B cell (primary cell): ENCODE results near the gene RCBTB1. TPM values are rescaled to one million over a fixed set of nuclear protein-coding genes. Genes with fewer than 3 reads are reported as not detected.

Source experiments
- ATAC-seq: fragments of 200-7000 bp; cut with Tn5 transposase; one replicate; pipeline ENCODE4 v1.10.0; 2021; ENCODE audit warnings: low read depth, mild to moderate bottlenecking, moderate number of reproducible peaks, moderate library complexity
- CTCF ChIA-PET: fragments of 350-600 bp; sonication (Branson Sonifier 250); formaldehyde crosslinking; loops from one replicate; lab custom pipeline; 2021; ENCODE audit warnings: antibody characterized with exemption, inconsistent platforms; lab: Charles Lee
- POLR2A ChIA-PET: fragments of 350-600 bp; sonication (Branson Sonifier 250); formaldehyde crosslinking; loops from one replicate; lab custom pipeline; 2021; ENCODE audit warnings: antibody characterized with exemption; lab: Charles Lee
- DNase-seq: peaks from one replicate; pipeline ENCODE4 v3.0.0; 2013
- H2AFZ ChIP-seq: 2 replicates; pipeline ENCODE4 v1.6.1; 2012; ENCODE audit warnings: mild to moderate bottlenecking, low read depth, low read length; ENCODE audit not compliant: insufficient read depth, poor library complexity, severe bottlenecking
- H3K27ac ChIP-seq, 2 donors: 1 replicate in 1 of 2; 2 replicates in 1 of 2; pipeline ENCODE4 v1.5.1; 2012 to 2013; ENCODE audit warnings: low read length in 2 of 2, mild to moderate bottlenecking in 2 of 2, moderate library complexity in 1 of 2
- H3K27me3 ChIP-seq, 4 experiments: fragments of 200-600 bp in 1 of 4; sonication (generic) in 1 of 4; replicated peaks in 1 of 4; 1 replicate in 2 of 4; 2 replicates in 2 of 4; pipeline versions ENCODE4 v1.6.1 to v1.7.0; 2013 to 2016; ENCODE audit warnings: low read length in 3 of 4, mild to moderate bottlenecking in 2 of 4, mixed read lengths in 1 of 4, moderate library complexity in 1 of 4; ENCODE audit not compliant: insufficient read depth in 4 of 4, control insufficient read depth in 3 of 4; ENCODE audit errors: control extremely low read depth in 1 of 4
- H3K36me3 ChIP-seq, 2 experiments: replicated peaks in 1 of 2; 1 replicate in 1 of 2; 2 replicates in 1 of 2; pipeline versions ENCODE4 v1.6.1 to v1.7.1; 2013; ENCODE audit warnings: low read length in 1 of 2; ENCODE audit not compliant: insufficient read depth in 2 of 2, control insufficient read depth in 1 of 2; ENCODE audit errors: control extremely low read depth in 1 of 2, extremely low read depth in 1 of 2
- H3K4me1 ChIP-seq, 2 donors: fragments of 200-600 bp in 1 of 2; sonication (generic) in 1 of 2; 1 replicate in 1 of 2; 2 replicates in 1 of 2; pipeline versions ENCODE4 v1.5.1 to v1.6.1; 2013 to 2017; ENCODE audit warnings: low read length in 2 of 2; ENCODE audit not compliant: control insufficient read depth in 2 of 2, insufficient read depth in 2 of 2
- H3K4me2 ChIP-seq: replicated peaks from 2 replicates; pipeline ENCODE3; 2012; ENCODE audit warnings: mild to moderate bottlenecking, low read depth, low read length; ENCODE audit not compliant: poor library complexity, severe bottlenecking
- H3K4me3 ChIP-seq, 5 experiments: fragments of 200-600 bp in 1 of 5; sonication (generic) in 1 of 5; 1 replicate in 3 of 5; 2 replicates in 2 of 5; pipeline versions ENCODE4 v1.5.1 to v1.7.0; 2011 to 2016; ENCODE audit warnings: low read length in 4 of 5, mild to moderate bottlenecking in 4 of 5, low read depth in 2 of 5, control low read depth in 1 of 5, moderate library complexity in 1 of 5; ENCODE audit not compliant: insufficient read depth in 1 of 5; ENCODE audit errors: control extremely low read depth in 1 of 5, extremely low read depth in 1 of 5
- H3K79me2 ChIP-seq: fragments of 200-600 bp; sonication (generic); one replicate; pipeline ENCODE4 v1.6.0; 2016; ENCODE audit warnings: low read length; ENCODE audit not compliant: control insufficient read depth, insufficient read depth
- H3K9ac ChIP-seq: fragments of 200-600 bp; sonication (generic); 2 replicates; pipeline ENCODE4 v1.6.1; 2017; ENCODE audit warnings: mild to moderate bottlenecking, low read length, moderate library complexity
- H3K9me3 ChIP-seq, 3 donors: one replicate each; pipeline versions ENCODE4 v1.6.1 to v1.7.1; 2013; ENCODE audit warnings: low read length in 2 of 3; ENCODE audit not compliant: control insufficient read depth in 2 of 3, insufficient read depth in 1 of 3; ENCODE audit errors: control extremely low read depth in 1 of 3
- H4K20me1 ChIP-seq: 2 replicates; pipeline ENCODE4 v1.6.0; 2012; ENCODE audit warnings: mild to moderate bottlenecking, low read length; ENCODE audit not compliant: insufficient read depth, control insufficient read depth, poor library complexity, severe bottlenecking
- H3K27ac Mint-ChIP-seq: one replicate; pipeline ENCODE4 v1.8.0; 2021; ENCODE audit warnings: mixed read lengths
- H3K27me3 Mint-ChIP-seq: one replicate; pipeline ENCODE4 v1.8.0; 2021; ENCODE audit warnings: mixed read lengths
- H3K4me1 Mint-ChIP-seq: one replicate; pipeline ENCODE4 v1.8.0; 2021; ENCODE audit warnings: mixed read lengths
- H3K4me3 Mint-ChIP-seq: one replicate; pipeline ENCODE4 v1.8.0; 2021; ENCODE audit warnings: mixed read lengths
- H3K9me3 Mint-ChIP-seq: one replicate; pipeline ENCODE4 v1.8.0; 2022; ENCODE audit warnings: mixed read lengths; ENCODE audit not compliant: insufficient read depth
- EZH2 ChIP-seq: IDR thresholded peaks from 2 replicates; pipeline ENCODE4 v1.6.1; 2012; ENCODE audit warnings: borderline replicate concordance, low read depth, mild to moderate bottlenecking, moderate library complexity, low read length; ENCODE audit not compliant: insufficient read depth, poor library complexity, severe bottlenecking
- WGBS: methylation state at CpG from one replicate; pipeline ENCODE4 v1.1.5; 2013; ENCODE audit warnings: missing lambda C conversion rate; ENCODE audit not compliant: insufficient coverage; 5-methylcytosine and 5-hydroxymethylcytosine counted together
- intact Hi-C: fragments of 100-400 bp; cut with micrococcal nuclease; formaldehyde crosslinking; loops from one replicate; pipeline ENCODE4 v1.10.0; 2022
- polyA plus RNA-seq: library from polyadenylated mRNA; depleted of rRNA; stranded (reverse); fragments of >200 nt; gene quantifications from 2 replicates; pipeline ENCODE4 v1.2.3, GENCODE V29; 2012
- total RNA-seq, 2 donors: library from RNA; stranded (reverse); fragments of 120-200 nt in 1 of 2; gene quantifications; 1 replicate in 1 of 2; 2 replicates in 1 of 2; pipeline versions ENCODE4 v1.2.3 to v1.2.4, GENCODE V29; 2013 to 2022
- TF ChIP-seq, protein P1 (sequence below): fragments of 200-600 bp; IDR thresholded peaks from one replicate; pipeline ENCODE4 v1.8.0; 2022; ENCODE audit warnings: antibody characterized with exemption, mild to moderate bottlenecking

The RCBTB1 gene
- total and polyA plus RNA-seq, 2 donors (not counting 1 experiment from before 2014, with no cell fraction given): 10.7 to 35.2 TPM

DNA sequence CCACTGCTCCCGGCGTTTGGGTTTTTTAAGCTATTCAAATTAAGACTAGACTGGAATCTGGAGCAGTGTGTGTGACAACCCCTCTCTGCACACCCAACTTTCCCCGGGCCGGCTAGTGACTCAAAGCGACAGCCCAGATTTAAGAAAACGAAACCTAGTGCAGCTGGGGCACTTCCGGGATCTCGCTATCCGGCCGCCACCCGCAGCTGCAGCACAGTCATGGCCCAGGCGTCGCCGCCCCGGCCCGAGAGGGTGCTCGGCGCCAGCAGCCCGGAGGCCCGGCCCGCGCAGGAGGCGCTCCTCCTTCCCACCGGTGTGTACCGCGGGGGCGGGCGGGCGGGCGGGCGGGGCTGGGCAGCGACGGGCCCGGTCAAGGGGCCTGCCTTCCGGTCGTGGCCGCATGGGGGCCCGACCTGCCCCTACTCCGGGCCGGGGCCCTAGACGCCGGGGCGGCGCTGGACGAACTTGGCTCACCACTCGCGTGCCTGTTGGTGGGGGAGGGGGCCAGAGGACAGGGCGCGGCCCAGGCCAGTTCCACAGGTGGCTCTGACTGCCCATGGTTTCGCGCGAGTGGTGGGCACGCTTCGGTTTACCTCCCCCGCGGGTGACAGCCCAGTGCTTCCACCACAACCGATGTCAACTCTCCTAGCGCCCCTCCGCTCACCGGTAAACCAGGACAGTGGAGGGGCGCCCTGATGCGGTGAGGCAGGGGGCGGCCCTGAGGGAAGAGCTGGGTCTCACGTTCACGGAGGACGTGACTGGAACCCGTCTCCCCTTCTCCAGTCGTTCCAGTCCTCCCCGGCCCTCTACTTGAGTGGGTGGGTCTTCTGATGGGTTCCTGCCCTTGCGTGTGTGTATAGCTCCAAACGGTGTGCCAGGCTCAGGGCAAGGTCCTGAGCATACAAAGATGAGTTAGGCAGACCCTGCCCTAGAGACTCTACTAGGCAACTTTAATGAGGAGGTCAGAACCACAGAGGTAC lies 89.3 kb downstream of the RCBTB1 start, which contains the start of gene PHF11:
Gene PHF11, plus strand, starts transcription at position 171 of the 980 bp plus-strand sequence. Its CDS starts 49 bp downstream, at position 220.
- Histone ChIP-seq H3K27ac (peak within 1 kb of the TSS; percentile 89 to 95), H4K20me1 (no peaks in the 10 kb centered on the region), H3K4me1 (peaks cover 6 to 20% of the 10 kb centered on the region in 2 donors), H2AFZ (peak within 1 kb of the TSS; percentile 82), H3K4me2 (peak within 1 kb of the TSS; percentile 87), H3K36me3 (peaks cover 0 to 16% of the 10 kb centered on the region in 2 experiments), H3K4me3 (peak within 1 kb of the TSS; percentile 67 to 90 (median 77)), H3K27me3 (no peaks in the 10 kb centered on the region), H3K9me3 (no peaks in the 10 kb centered on the region), H3K9ac (peak within 1 kb of the TSS; percentile 94), H3K79me2 (peaks cover 20% of the 10 kb centered on the region)
- TF ChIP-seq EZH2: no peak
- TF ChIP-seq, protein P1, sequence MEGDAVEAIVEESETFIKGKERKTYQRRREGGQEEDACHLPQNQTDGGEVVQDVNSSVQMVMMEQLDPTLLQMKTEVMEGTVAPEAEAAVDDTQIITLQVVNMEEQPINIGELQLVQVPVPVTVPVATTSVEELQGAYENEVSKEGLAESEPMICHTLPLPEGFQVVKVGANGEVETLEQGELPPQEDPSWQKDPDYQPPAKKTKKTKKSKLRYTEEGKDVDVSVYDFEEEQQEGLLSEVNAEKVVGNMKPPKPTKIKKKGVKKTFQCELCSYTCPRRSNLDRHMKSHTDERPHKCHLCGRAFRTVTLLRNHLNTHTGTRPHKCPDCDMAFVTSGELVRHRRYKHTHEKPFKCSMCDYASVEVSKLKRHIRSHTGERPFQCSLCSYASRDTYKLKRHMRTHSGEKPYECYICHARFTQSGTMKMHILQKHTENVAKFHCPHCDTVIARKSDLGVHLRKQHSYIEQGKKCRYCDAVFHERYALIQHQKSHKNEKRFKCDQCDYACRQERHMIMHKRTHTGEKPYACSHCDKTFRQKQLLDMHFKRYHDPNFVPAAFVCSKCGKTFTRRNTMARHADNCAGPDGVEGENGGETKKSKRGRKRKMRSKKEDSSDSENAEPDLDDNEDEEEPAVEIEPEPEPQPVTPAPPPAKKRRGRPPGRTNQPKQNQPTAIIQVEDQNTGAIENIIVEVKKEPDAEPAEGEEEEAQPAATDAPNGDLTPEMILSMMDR: no peak
- ChIA-PET CTCF (interaction anchor here (0.6 to 1.7 kb wide), 6 partner anchors 11 to 133 kb away, joined by 3 to 8 read pairs (median 3); no protein-coding TSS in a partner anchor), POLR2A (interaction anchor here (0.7 to 2.2 kb wide), 10 partner anchors 11 to 123 kb away, joined by 3 to 42 read pairs (median 5); partner anchors contain the start of genes CAB39L, RCBTB1 and SETDB2)
- Mint-ChIP-seq H3K27ac (peak within 1 kb of the TSS; percentile 99), H3K27me3 (no peaks in the 10 kb centered on the region), H3K4me3 (peak within 1 kb of the TSS; percentile 95), H3K4me1 (peaks cover 40% of the 10 kb centered on the region), H3K9me3 (no peaks in the 10 kb centered on the region)
- ATAC-seq: peak; percentile 80
- under 1% methylated on average over 57 of the region's 71 CpGs for WGBS
- DNase-seq: peak; percentile 92
- intact Hi-C loops: loop anchor here (1.0 to 10.0 kb wide), 9 partner anchors 34 to 1419 kb away; partner anchors contain the start of genes CAB39L, KPNA3, SETDB2 and SPRYD7
